SU-DHL-6 (cell line): ENCODE data around the gene VEGFB.
A peak's percentile ranks its signal among the peaks of the same experiment; 100 is the strongest.

ENCODE experiments used
- H2AFZ ChIP-seq: fragments of 200-600 bp; sonication (generic); 2 replicates; pipeline ENCODE4 v1.6.1; 2014; ENCODE audit warnings: low read depth, mild to moderate bottlenecking, moderate library complexity, mixed read lengths, antibody characterized with exemption, low read length; ENCODE audit not compliant: severe bottlenecking
- H3F3A ChIP-seq: fragments of 200-600 bp; shearing (Covaris generic); 2 replicates; pipeline ENCODE4 v1.6.0; 2016; ENCODE audit warnings: antibody characterized with exemption, mild to moderate bottlenecking; ENCODE audit not compliant: insufficient read depth
- H3K27ac ChIP-seq: fragments of 200-600 bp; sonication (generic); 2 replicates; pipeline ENCODE4 v1.5.1; 2016; ENCODE audit warnings: low read depth, mild to moderate bottlenecking, low read length, moderate library complexity, mixed read lengths
- H3K27me3 ChIP-seq: fragments of 200-600 bp; sonication (generic), shearing (Covaris generic); 2 replicates; pipeline ENCODE4 v1.6.0; 2014; ENCODE audit warnings: mild to moderate bottlenecking, low read length
- H3K36me3 ChIP-seq: fragments of 200-600 bp; sonication (generic); 2 replicates; pipeline ENCODE4 v1.6.1; 2014; ENCODE audit warnings: mild to moderate bottlenecking, low read length, mixed read lengths
- H3K4me2 ChIP-seq: fragments of 300-600, 200-600 bp; shearing (Covaris generic), sonication (generic); 2 replicates; pipeline ENCODE4 v1.6.0; 2014; ENCODE audit warnings: low read length, low read depth, mild to moderate bottlenecking; ENCODE audit not compliant: poor library complexity, severe bottlenecking
- H3K4me3 ChIP-seq: fragments of 200-600 bp; sonication (generic); 2 replicates; pipeline ENCODE4 v1.5.1; 2014; ENCODE audit warnings: antibody characterized with exemption, low read length, mild to moderate bottlenecking, mixed read lengths; ENCODE audit not compliant: insufficient read depth, poor library complexity, severe bottlenecking
- H3K79me2 ChIP-seq: fragments of 200-600 bp; sonication (generic); 2 replicates; pipeline ENCODE4 v1.6.1; 2014; ENCODE audit warnings: mild to moderate bottlenecking, low read length, moderate library complexity; ENCODE audit not compliant: insufficient read depth
- H3K9ac ChIP-seq: fragments of 200-600 bp; sonication (generic); 2 replicates; pipeline ENCODE4 v1.7.0; 2014; ENCODE audit warnings: mild to moderate bottlenecking, low read length
- H3K9me2 ChIP-seq: fragments of 200-600 bp; sonication (generic); replicated peaks from 2 replicates; pipeline ENCODE4 v1.6.1; 2014; ENCODE audit warnings: low read length; ENCODE audit not compliant: insufficient read depth
- H3K9me3 ChIP-seq: fragments of 200-600 bp; sonication (generic); 2 replicates; pipeline ENCODE4 v1.6.1; 2014; ENCODE audit warnings: low read length, mixed read lengths; ENCODE audit not compliant: insufficient read depth
- H4K20me1 ChIP-seq: fragments of 200-600 bp; sonication (generic); 2 replicates; pipeline ENCODE4 v1.6.1; 2014; ENCODE audit warnings: low read depth, mild to moderate bottlenecking, antibody characterized with exemption, low read length, moderate library complexity, mixed read lengths
- CTCF ChIP-seq: fragments of 200-600 bp; sonication (generic); IDR thresholded peaks from one replicate; pipeline ENCODE4 v1.5.1; 2017; ENCODE audit warnings: antibody characterized with exemption, mild to moderate bottlenecking, low read length, moderate library complexity; ENCODE audit not compliant: insufficient read depth, poor library complexity, severe bottlenecking
- EZH2phosphoT487 ChIP-seq: fragments of 200-600 bp; sonication (generic), shearing (Covaris generic); conservative IDR thresholded peaks from 2 replicates; pipeline ENCODE4 v1.6.1; 2018; ENCODE audit warnings: mild to moderate bottlenecking, antibody characterized with exemption, low read length, moderate library complexity, mixed read lengths

The VEGFB gene

GRCh38 chr11:64204080-64204440 is 30.3 kb upstream of the VEGFB start:
- Histone ChIP-seq H3K27ac (no peak overlapping the region), H3K4me2 (no peak overlapping the region), H2AFZ (no peak overlapping the region), H3K79me2 (no peaks in the 10 kb centered on the region; the same call in 1 of the 2 replicates), H3K9me2 (no peaks in the 10 kb centered on the region), H3K4me3 (no peak overlapping the region), H3K27me3 (no peaks in the 10 kb centered on the region), H3K9ac (no peak overlapping the region), H3K36me3 (no peaks in the 10 kb centered on the region; the same call in none of the 2 replicates), H4K20me1 (no peaks in the 10 kb centered on the region), H3F3A (peaks cover 15% of the 10 kb centered on the region), H3K9me3 (no peaks in the 10 kb centered on the region)
- TF ChIP-seq CTCF (no peak), EZH2phosphoT487 (no peak)

GRCh38 chr11:64204464-64204989 is 29.9 kb upstream of the VEGFB start:
- peaks cover 15% of the 10 kb centered on the region for H3F3A ChIP-seq
- no peak overlapping the region for H3K27ac ChIP-seq

GRCh38 chr11:64206457-64207255 is 27.7 kb upstream of the VEGFB start, which contains the start of gene FERMT3:
FERMT3 (plus strand) TSS chr11:64206721; CDS start chr11:64207365, 644 bp downstream.
- H3K4me2 ChIP-seq, result peak within 1 kb of the TSS; percentile 97
- H3K79me2 ChIP-seq, result no peaks in the 10 kb centered on the region; the same call in 1 of the 2 replicates
- H4K20me1 ChIP-seq, result no peaks in the 10 kb centered on the region
- H3K27ac ChIP-seq, result peak within 1 kb of the TSS; percentile 86
- no peaks in the 10 kb centered on the region for H3K27me3 ChIP-seq
- peaks cover 15% of the 10 kb centered on the region for H3F3A ChIP-seq
- peak within 1 kb of the TSS; percentile 72 for H3K4me3 ChIP-seq
- no peaks in the 10 kb centered on the region for H3K9me2 ChIP-seq
- H3K9me3 ChIP-seq, result no peaks in the 10 kb centered on the region
- peak within 1 kb of the TSS; percentile 89 for H3K9ac ChIP-seq
- no peaks in the 10 kb centered on the region; the same call in 1 of the 2 replicates for H3K36me3 ChIP-seq
- peak within 1 kb of the TSS; percentile 24 for H2AFZ ChIP-seq
- TF ChIP-seq EZH2phosphoT487, result no peak
- no peak for TF ChIP-seq CTCF

More at GRCh38 chr11:64204464-64204989, 29.9 kb upstream of the VEGFB start:
- Histone ChIP-seq H3K36me3 (no peaks in the 10 kb centered on the region; the same call in none of the 2 replicates), H3K4me3 (no peak overlapping the region), H3K27me3 (no peaks in the 10 kb centered on the region), H3K9me2 (no peaks in the 10 kb centered on the region), H4K20me1 (no peaks in the 10 kb centered on the region), H3K79me2 (no peaks in the 10 kb centered on the region; the same call in 1 of the 2 replicates), H2AFZ (no peak overlapping the region), H3K9ac (no peak overlapping the region), H3K9me3 (no peaks in the 10 kb centered on the region), H3K4me2 (no peak overlapping the region)
- TF ChIP-seq CTCF (peak; percentile 53), EZH2phosphoT487 (no peak)
